ENCODE data around the gene NPAS2. TPM values are rescaled to one million over a fixed set of nuclear protein-coding genes. Genes with fewer than 3 reads are reported as not detected.

NPAS2 gene
- total RNA-seq, 1 donor = 8.7 TPM

DNA sequence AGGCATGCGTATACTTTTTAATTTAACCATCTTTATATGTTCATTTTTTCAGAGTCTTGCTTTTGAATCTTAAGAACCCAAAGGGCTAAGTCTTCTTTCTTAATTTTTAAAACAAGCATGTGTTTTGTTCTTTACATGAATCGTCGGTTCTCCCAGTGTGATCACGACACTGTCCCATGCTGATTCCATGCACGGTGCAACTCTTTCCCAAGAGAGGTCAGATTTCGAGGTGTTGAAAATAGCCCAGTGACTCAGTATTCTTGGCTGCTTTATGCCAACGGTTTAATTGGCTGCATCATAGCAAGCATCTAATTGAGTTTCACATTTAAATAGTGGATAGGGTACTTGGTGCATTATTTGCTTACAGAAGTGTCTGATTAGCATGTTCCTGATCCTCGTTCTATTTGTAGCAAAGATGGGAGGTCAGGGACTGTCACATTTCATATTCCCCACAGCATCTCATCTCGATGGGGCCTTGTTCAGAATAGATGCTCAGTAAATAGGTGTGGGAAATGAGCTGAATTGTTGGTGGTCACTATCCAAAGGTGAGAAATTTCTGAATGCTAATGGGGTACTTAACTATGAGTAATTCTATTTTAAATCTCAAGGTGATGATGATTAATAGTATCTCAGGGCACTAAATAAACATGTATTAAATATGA lies 2.8 kb downstream of the NPAS2 start:
- Histone ChIP-seq H3K4me2 (ENCODE audit: insufficient read depth, low read length) (no peak overlapping the region), H4K20me1 (ENCODE audit: insufficient read depth, low read length) (no peaks in the 10 kb centered on the region), H3K27me3 (ENCODE audit: insufficient read depth, low read length) (peaks cover 15% of the 10 kb centered on the region), H3K4me1 (ENCODE audit: insufficient read depth, low read length) (peaks cover 15% of the 10 kb centered on the region), H3K79me2 (ENCODE audit: insufficient read depth, low read length) (peaks cover 19% of the 10 kb centered on the region), H3K9me3 (ENCODE audit: low read depth, low read length) (no peaks in the 10 kb centered on the region), H2AFZ (ENCODE audit: low read length) (no peak overlapping the region), H3K27ac (ENCODE audit: low read depth, low read length) (no peak overlapping the region), H3K36me3 (ENCODE audit: insufficient read depth, low read length) (no peaks in the 10 kb centered on the region), H3K4me3 (ENCODE audit: insufficient read depth, low read length) (no peak overlapping the region)
- peak; percentile 82 for DNase-seq (ENCODE audit: insufficient read length, low spot score, missing footprints)
- TF ChIP-seq, protein P1, sequence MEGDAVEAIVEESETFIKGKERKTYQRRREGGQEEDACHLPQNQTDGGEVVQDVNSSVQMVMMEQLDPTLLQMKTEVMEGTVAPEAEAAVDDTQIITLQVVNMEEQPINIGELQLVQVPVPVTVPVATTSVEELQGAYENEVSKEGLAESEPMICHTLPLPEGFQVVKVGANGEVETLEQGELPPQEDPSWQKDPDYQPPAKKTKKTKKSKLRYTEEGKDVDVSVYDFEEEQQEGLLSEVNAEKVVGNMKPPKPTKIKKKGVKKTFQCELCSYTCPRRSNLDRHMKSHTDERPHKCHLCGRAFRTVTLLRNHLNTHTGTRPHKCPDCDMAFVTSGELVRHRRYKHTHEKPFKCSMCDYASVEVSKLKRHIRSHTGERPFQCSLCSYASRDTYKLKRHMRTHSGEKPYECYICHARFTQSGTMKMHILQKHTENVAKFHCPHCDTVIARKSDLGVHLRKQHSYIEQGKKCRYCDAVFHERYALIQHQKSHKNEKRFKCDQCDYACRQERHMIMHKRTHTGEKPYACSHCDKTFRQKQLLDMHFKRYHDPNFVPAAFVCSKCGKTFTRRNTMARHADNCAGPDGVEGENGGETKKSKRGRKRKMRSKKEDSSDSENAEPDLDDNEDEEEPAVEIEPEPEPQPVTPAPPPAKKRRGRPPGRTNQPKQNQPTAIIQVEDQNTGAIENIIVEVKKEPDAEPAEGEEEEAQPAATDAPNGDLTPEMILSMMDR (IDR thresholded peaks at IDR 0.05; ENCODE audit: extremely low read depth, low read depth, low read length) = no peak

DNA sequence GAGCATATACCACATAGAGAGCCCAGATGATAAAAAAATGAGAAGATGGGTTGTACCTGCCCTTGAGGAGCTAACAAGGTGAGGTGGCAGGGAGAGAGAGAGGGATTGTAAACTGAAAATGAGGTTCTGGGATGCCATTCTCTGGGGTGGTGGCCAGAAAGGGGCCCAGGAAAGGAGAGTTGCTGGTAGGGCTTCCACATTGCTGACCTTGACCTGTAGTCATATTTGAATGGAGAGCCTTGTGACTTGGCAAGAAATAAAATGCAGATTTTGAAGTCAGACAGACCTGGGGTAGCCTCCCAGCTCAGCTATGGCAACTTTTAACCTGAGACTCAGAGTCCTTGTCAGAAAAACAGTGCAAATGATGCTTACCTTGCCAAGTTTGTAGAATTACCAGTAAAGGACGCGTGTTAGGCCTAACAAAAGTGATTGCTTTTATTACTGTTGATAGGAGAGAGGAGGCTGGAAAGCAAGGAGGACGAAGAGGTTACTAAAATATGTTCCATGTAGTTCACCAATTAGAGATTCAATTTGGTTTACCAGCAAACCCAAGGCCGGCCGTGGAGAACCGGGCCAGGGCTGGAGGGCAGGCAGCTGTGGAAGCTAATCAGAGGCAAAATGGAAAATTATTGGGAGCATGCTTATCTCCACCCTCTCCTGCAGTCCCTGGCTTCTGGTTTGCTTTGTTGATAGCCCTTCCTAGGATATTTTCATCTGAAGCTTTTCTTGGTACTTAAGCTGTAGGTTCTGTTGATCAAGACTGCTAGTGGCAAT lies 3.9 kb downstream of the NPAS2 start:
- H3K27ac ChIP-seq (ENCODE audit: low read depth, low read length) = no peak overlapping the region
- H3K4me2 ChIP-seq (ENCODE audit: insufficient read depth, low read length) = no peak overlapping the region
- H3K4me3 ChIP-seq (ENCODE audit: insufficient read depth, low read length) = no peak overlapping the region
- peaks cover 8% of the 10 kb centered on the region for H3K4me1 ChIP-seq (ENCODE audit: insufficient read depth, low read length)
- peaks cover 15% of the 10 kb centered on the region for H3K27me3 ChIP-seq (ENCODE audit: insufficient read depth, low read length)
- no peaks in the 10 kb centered on the region for H3K36me3 ChIP-seq (ENCODE audit: insufficient read depth, low read length)
- peaks cover 23% of the 10 kb centered on the region for H3K79me2 ChIP-seq (ENCODE audit: insufficient read depth, low read length)
- no peak overlapping the region for H2AFZ ChIP-seq (ENCODE audit: low read length)
- H3K9me3 ChIP-seq (ENCODE audit: low read depth, low read length) = no peaks in the 10 kb centered on the region
- no peaks in the 10 kb centered on the region for H4K20me1 ChIP-seq (ENCODE audit: insufficient read depth, low read length)
- TF ChIP-seq, protein P1 (IDR thresholded peaks at IDR 0.05; ENCODE audit: extremely low read depth, low read depth, low read length) = no peak
- no peak for DNase-seq (ENCODE audit: insufficient read length, low spot score, missing footprints)

DNA sequence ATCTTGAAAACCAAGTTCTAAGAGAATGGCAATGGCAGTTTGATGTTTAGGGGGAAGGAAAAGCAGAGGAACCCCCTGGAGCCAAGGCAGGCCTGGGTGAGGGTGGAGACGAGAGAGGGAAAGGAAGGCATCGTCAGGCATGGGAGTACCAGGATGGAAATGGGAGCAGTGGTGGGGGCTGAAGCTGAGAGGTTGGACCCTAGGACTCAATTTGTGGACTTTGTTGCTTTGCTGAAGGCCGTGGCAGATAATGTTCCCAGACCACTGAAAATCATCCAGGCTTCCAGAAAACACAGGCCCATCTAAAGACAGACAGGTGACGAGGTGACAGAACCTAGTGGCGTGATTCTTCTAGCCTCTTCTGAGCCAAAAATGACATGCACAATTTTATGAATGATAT lies 4.9 kb downstream of the NPAS2 start:
- no peak overlapping the region for H3K27ac ChIP-seq (ENCODE audit: low read depth, low read length)
- H3K9me3 ChIP-seq (ENCODE audit: low read depth, low read length) = no peaks in the 10 kb centered on the region
- peaks cover 8% of the 10 kb centered on the region for H3K4me1 ChIP-seq (ENCODE audit: insufficient read depth, low read length)
- no peak overlapping the region for H2AFZ ChIP-seq (ENCODE audit: low read length)
- no peaks in the 10 kb centered on the region for H4K20me1 ChIP-seq (ENCODE audit: insufficient read depth, low read length)
- H3K4me2 ChIP-seq (ENCODE audit: insufficient read depth, low read length) = no peak overlapping the region
- no peaks in the 10 kb centered on the region for H3K36me3 ChIP-seq (ENCODE audit: insufficient read depth, low read length)
- no peak overlapping the region for H3K4me3 ChIP-seq (ENCODE audit: insufficient read depth, low read length)
- no peak for DNase-seq (ENCODE audit: insufficient read length, low spot score, missing footprints)
- H3K27me3 ChIP-seq (ENCODE audit: insufficient read depth, low read length) = peaks cover 15% of the 10 kb centered on the region
- peaks cover 23% of the 10 kb centered on the region for H3K79me2 ChIP-seq (ENCODE audit: insufficient read depth, low read length)
- TF ChIP-seq, protein P1 (IDR thresholded peaks at IDR 0.05; ENCODE audit: extremely low read depth, low read depth, low read length) = no peak

DNA sequence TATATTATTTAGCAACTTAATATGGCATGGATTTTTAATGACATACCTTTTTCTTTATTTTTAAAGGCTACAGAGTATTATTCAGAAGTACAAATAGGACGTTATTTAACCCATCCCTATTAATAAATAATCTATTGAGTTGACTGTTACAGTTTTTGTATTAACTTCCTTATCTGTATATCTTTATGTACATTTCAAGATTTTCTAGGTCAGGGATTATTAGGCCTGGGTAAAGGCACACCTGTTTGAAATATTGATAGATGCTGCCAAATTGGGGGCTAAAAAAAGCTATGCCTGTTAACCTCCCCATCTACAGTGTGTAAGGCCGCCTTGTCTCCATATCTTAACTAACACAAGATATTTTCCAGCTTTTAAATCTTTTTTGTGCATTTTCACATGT lies 6.6 kb downstream of the NPAS2 start:
- Histone ChIP-seq H4K20me1 (ENCODE audit: insufficient read depth, low read length) (no peaks in the 10 kb centered on the region), H3K79me2 (ENCODE audit: insufficient read depth, low read length) (peaks cover 20% of the 10 kb centered on the region), H2AFZ (ENCODE audit: low read length) (no peak overlapping the region), H3K4me2 (ENCODE audit: insufficient read depth, low read length) (no peak overlapping the region), H3K27ac (ENCODE audit: low read depth, low read length) (no peak overlapping the region), H3K4me3 (ENCODE audit: insufficient read depth, low read length) (no peak overlapping the region), H3K9me3 (ENCODE audit: low read depth, low read length) (no peaks in the 10 kb centered on the region), H3K4me1 (ENCODE audit: insufficient read depth, low read length) (peaks cover under 1% of the 10 kb centered on the region), H3K36me3 (ENCODE audit: insufficient read depth, low read length) (no peaks in the 10 kb centered on the region), H3K27me3 (ENCODE audit: insufficient read depth, low read length) (peaks cover 4% of the 10 kb centered on the region)
- DNase-seq (ENCODE audit: insufficient read length, low spot score, missing footprints) = no peak
- TF ChIP-seq, protein P1 (IDR thresholded peaks at IDR 0.05; ENCODE audit: extremely low read depth, low read depth, low read length) = no peak

Measured in osteoblast (primary cell).